ENCODE results near the gene CCDC136. TPM values are rescaled to one million over a fixed set of nuclear protein-coding genes. Genes with fewer than 3 reads are reported as not detected.

The CCDC136 gene
- polyA plus RNA-seq, 1 donor (not counting 4 experiments of a cell fraction or from before 2014, with no cell fraction given), result 1.6 TPM

GRCh38 chr7:128871050-128871449 lies 79.3 kb downstream of the CCDC136 start:
- H3K27me3 ChIP-seq (ENCODE audit: control insufficient read depth, extremely low read depth, insufficient read depth, low read length), result peaks cover 9% of the 10 kb centered on the region
- dilution Hi-C loops (cut with MboI; ENCODE audit: extremely low pct_ligation_motif_present, low sequenced_read_pairs), result no loop called here
- FAIRE-seq (no peak), DNase-seq (ENCODE audit: low read depth, low spot score) (no peak)
- peaks cover 0 to 7% of the 10 kb centered on the region in 2 experiments for H3K36me3 ChIP-seq (ENCODE audit: control insufficient read depth in 2 of 2, extremely low read depth in 1 of 2, insufficient read depth in 2 of 2, low read length in 2 of 2)
- H3K9me3 ChIP-seq (ENCODE audit: control insufficient read depth, low read depth, low read length), result no peaks in the 10 kb centered on the region
- H3K27ac ChIP-seq (ENCODE audit: control insufficient read depth, insufficient read depth, low read length), result no peak overlapping the region
- peaks cover 36% of the 10 kb centered on the region for H3K4me1 ChIP-seq (ENCODE audit: control insufficient read depth, extremely low read depth, insufficient read depth, low read length)
- H3K4me2 ChIP-seq (ENCODE audit: control insufficient read depth, extremely low read depth, insufficient read depth, low read depth, low read length), result no peak overlapping the region
- H3K4me3 ChIP-seq (ENCODE audit: control insufficient read depth in 2 of 3, extremely low read depth in 1 of 3, insufficient read depth in 2 of 3, low read depth in 1 of 3, low read length in 3 of 3), result no peak overlapping the region
- peaks cover 7% of the 10 kb centered on the region for H4K20me1 ChIP-seq (ENCODE audit: control insufficient read depth, extremely low read depth, insufficient read depth, low read length)
- TF ChIP-seq CTCF (optimal IDR thresholded peaks at IDR 0.05 in 1 of 3, IDR thresholded peaks at IDR 0.05 in 1 of 3, conservative IDR thresholded peaks at IDR 0.05 in 1 of 3; ENCODE audit: extremely low read depth in 1 of 3, insufficient read depth in 2 of 3, low read length in 3 of 3) (no peak), EZH2 (IDR thresholded peaks at IDR 0.05; ENCODE audit: low read length) (no peak)
- no peak overlapping the region for H2AFZ ChIP-seq (ENCODE audit: control insufficient read depth, low read length)
- peaks cover 1% of the 10 kb centered on the region for H3K79me2 ChIP-seq (ENCODE audit: control insufficient read depth, insufficient read depth, low read length)
- H3K9me1 ChIP-seq (ENCODE audit: control insufficient read depth, extremely low read depth, insufficient read depth, low read length), result peaks cover 4% of the 10 kb centered on the region
- H3K9ac ChIP-seq (ENCODE audit: control insufficient read depth, extremely low read depth, insufficient read depth, low read length), result no peak overlapping the region

Small RNA genes lying within 50 kb of the gene (small RNA-seq; reads per million reads assigned to genes)
- gene RN7SL81P (ENCODE audit: insufficient read length in 3 of 3, low read depth in 3 of 3, low replicate concordance in 1 of 3), result 0 to 0.33 (median 0.25) reads per million in 3 experiments

Other genes with a start within 250 kb of the CCDC136 start
- gene GARIN1A, start 119.7 kb upstream of the CCDC136 start, polyA plus RNA-seq, result 0.69 to 1.1 TPM (median 0.87 TPM) in 3 replicates
- 96.0 to 188 TPM (median 155 TPM) in 3 replicates for gene CALU, start 52.6 kb upstream of the CCDC136 start, polyA plus RNA-seq
- not detected in 3 replicates for gene OPN1SW, start 16.2 kb upstream of the CCDC136 start, polyA plus RNA-seq
- 0.03 to 0.15 TPM (median 0.06 TPM) in 3 replicates for gene FLNC, start 38.4 kb downstream of the CCDC136 start, polyA plus RNA-seq
- gene ATP6V1F, start 70.9 kb downstream of the CCDC136 start, polyA plus RNA-seq, result 263 to 429 TPM (median 268 TPM) in 3 replicates
- 0.03 to 0.17 TPM in 2 of 3 replicates, not detected in the other for gene KCP, start 118.7 kb downstream of the CCDC136 start, polyA plus RNA-seq
- gene IRF5, start 146.0 kb downstream of the CCDC136 start, polyA plus RNA-seq, result 0.78 to 1.5 TPM (median 0.88 TPM) in 3 replicates

All from keratinocyte (primary cell).